ENCODE data around the gene NTSR1. TPM values are rescaled to one million over a fixed set of nuclear protein-coding genes. Genes with fewer than 3 reads are reported as not detected.

Gene NTSR1
- polyA plus RNA-seq, 1 donor from 2014 or later: 0.05 TPM

GRCh38 chr20:62782893-62783278 is 74.2 kb downstream of the NTSR1 start:
- Histone ChIP-seq H3K27ac (ENCODE audit: low read length) (no peak overlapping the region), H3F3A (ENCODE audit: insufficient read depth, low read length, poor library complexity, severe bottlenecking) (no peaks in the 10 kb centered on the region), H3K4me3 (ENCODE audit: low read length) (no peak overlapping the region), H2AFZ (ENCODE audit: low read depth, low read length) (no peak overlapping the region), H3K79me2 (replicated peaks; ENCODE audit: insufficient read depth, low read length) (no peaks in the 10 kb centered on the region), H3K9me3 (ENCODE audit: low read length) (no peaks in the 10 kb centered on the region), H3K9me2 (ENCODE audit: insufficient read depth, low read length) (no peaks in the 10 kb centered on the region), H4K20me1 (ENCODE audit: insufficient read depth) (no peaks in the 10 kb centered on the region), H3K9ac (ENCODE audit: low read length) (no peak overlapping the region), H3K36me3 (ENCODE audit: insufficient read depth, low read length) (no peaks in the 10 kb centered on the region), H3K27me3 (ENCODE audit: insufficient read depth, low read depth, low read length) (no peaks in the 10 kb centered on the region), H3K4me2 (ENCODE audit: low read length) (no peak overlapping the region)
- TF ChIP-seq MXI1 (conservative IDR thresholded peaks at IDR 0.05; ENCODE audit: poor library complexity, severe bottlenecking): no peak
- TF ChIP-seq CTCF (IDR thresholded peaks at IDR 0.05; ENCODE audit: poor library complexity, severe bottlenecking): no peak
- no peak for TF ChIP-seq POLR2AphosphoS5 (IDR thresholded peaks at IDR 0.05)
- no peak for TF ChIP-seq REST (IDR thresholded peaks at IDR 0.05; ENCODE audit: borderline replicate concordance)
- TF ChIP-seq TAF1 (IDR thresholded peaks at IDR 0.05; ENCODE audit: low read depth): no peak
- TF ChIP-seq RAD21 (conservative IDR thresholded peaks at IDR 0.05): no peak
- TF ChIP-seq SMC3 (conservative IDR thresholded peaks at IDR 0.05; ENCODE audit: poor library complexity): no peak
- TF ChIP-seq EP300 (conservative IDR thresholded peaks at IDR 0.05; ENCODE audit: poor library complexity, severe bottlenecking): no peak
- TF ChIP-seq EZH2 (IDR thresholded peaks at IDR 0.05; ENCODE audit: borderline replicate concordance, insufficient read depth, low read length, poor library complexity, severe bottlenecking): no peak

GRCh38 chr20:62784497-62784896 is 75.9 kb downstream of the NTSR1 start:
- H3K9me2 ChIP-seq (ENCODE audit: insufficient read depth, low read length): no peaks in the 10 kb centered on the region
- H3K9me3 ChIP-seq (ENCODE audit: low read length): no peaks in the 10 kb centered on the region
- H3K27ac ChIP-seq (ENCODE audit: low read length): no peak overlapping the region
- H3K4me2 ChIP-seq (ENCODE audit: low read length): no peak overlapping the region
- H3K36me3 ChIP-seq (ENCODE audit: insufficient read depth, low read length): no peaks in the 10 kb centered on the region
- no peak overlapping the region for H3K4me3 ChIP-seq (ENCODE audit: low read length)
- TF ChIP-seq MXI1 (conservative IDR thresholded peaks at IDR 0.05; ENCODE audit: poor library complexity, severe bottlenecking): no peak
- TF ChIP-seq REST (IDR thresholded peaks at IDR 0.05; ENCODE audit: borderline replicate concordance): no peak
- no peak for TF ChIP-seq RAD21 (conservative IDR thresholded peaks at IDR 0.05)
- TF ChIP-seq TAF1 (IDR thresholded peaks at IDR 0.05; ENCODE audit: low read depth): no peak
- TF ChIP-seq EZH2 (IDR thresholded peaks at IDR 0.05; ENCODE audit: borderline replicate concordance, insufficient read depth, low read length, poor library complexity, severe bottlenecking): no peak
- no peak for TF ChIP-seq EP300 (conservative IDR thresholded peaks at IDR 0.05; ENCODE audit: poor library complexity, severe bottlenecking)
- no peak for TF ChIP-seq SMC3 (conservative IDR thresholded peaks at IDR 0.05; ENCODE audit: poor library complexity)
- H2AFZ ChIP-seq (ENCODE audit: low read depth, low read length): no peak overlapping the region
- no peaks in the 10 kb centered on the region for H3F3A ChIP-seq (ENCODE audit: insufficient read depth, low read length, poor library complexity, severe bottlenecking)
- no peaks in the 10 kb centered on the region for H3K79me2 ChIP-seq (replicated peaks; ENCODE audit: insufficient read depth, low read length)
- H4K20me1 ChIP-seq (ENCODE audit: insufficient read depth): no peaks in the 10 kb centered on the region
- H3K9ac ChIP-seq (ENCODE audit: low read length): no peak overlapping the region
- H3K27me3 ChIP-seq (ENCODE audit: insufficient read depth, low read depth, low read length): no peaks in the 10 kb centered on the region

All from neural cell (in vitro differentiated cells).